HCT116 (cell line): ENCODE data around the gene MYBPH. TPM values are rescaled to one million over a fixed set of nuclear protein-coding genes. Genes with fewer than 3 reads are reported as not detected.

Experiments
- ATAC-seq: fragments of 200-7000 bp; cut with Tn5 transposase; 2 replicates; pipeline ENCODE4 v1.9.1; 2020; ENCODE audit warnings: mild to moderate bottlenecking, moderate library complexity
- BruUV-seq: library from RNA; stranded (reverse); fragments of 400-500 nt; replicated peaks from 2 replicates; lab custom pipeline; 2021; lab: Mats Ljungman, UMichigan
- CTCF ChIA-PET: fragments of 300-600 bp; sonication (Branson Sonifier 250); formaldehyde crosslinking; loops from one replicate; lab custom pipeline; 2021; ENCODE audit warnings: antibody characterized with exemption; lab: Charles Lee
- POLR2A ChIA-PET: fragments of 300-600, 350-600 bp; sonication (Branson Sonifier 250); formaldehyde crosslinking; loops from one replicate; lab custom pipeline; 2021; ENCODE audit warnings: antibody characterized with exemption; lab: Charles Lee
- RAD21 ChIA-PET, 2 experiments: fragments of 300-600 bp; sonication (Branson Sonifier 250); formaldehyde crosslinking; loops; one replicate each; lab custom pipeline; 2023; ENCODE audit warnings: low total read pairs in 2 of 2; ENCODE audit not compliant: uncharacterized antibody in 2 of 2, unreplicated experiment in 2 of 2, low non-redundant PET in 1 of 2; lab: Charles Lee
- DNase-seq: peaks from one replicate; pipeline ENCODE4 v3.0.0-alpha.2; 2010; ENCODE audit warnings: low read depth, low spot score
- H2AFZ ChIP-seq: fragments of 200-600 bp; shearing (Covaris generic), sonication (generic); 2 replicates; pipeline ENCODE4 v1.6.1; 2017; ENCODE audit warnings: low read depth, mixed run types, mixed read lengths, antibody characterized with exemption, low read length; ENCODE audit not compliant: poor library complexity, severe bottlenecking
- H3K27ac ChIP-seq: 2 replicates; pipeline ENCODE4 v1.5.1; 2012; ENCODE audit warnings: low read depth, low read length
- H3K27me3 ChIP-seq: fragments of 200-600 bp; sonication (generic); 2 replicates; pipeline ENCODE4 v1.6.1; 2016; ENCODE audit warnings: mixed run types, low read length, mixed read lengths; ENCODE audit not compliant: insufficient read depth
- H3K36me3 ChIP-seq, 2 experiments: fragments of 200-500 bp in 1 of 2; fragments of 200-600 bp in 1 of 2; sonication (Bioruptor generic) in 1 of 2; sonication (generic) in 1 of 2; 2 replicates each; pipeline versions ENCODE4 v1.5.1 to v1.6.1; 2014 to 2016; ENCODE audit warnings: low read length in 2 of 2, inconsistent platforms in 1 of 2, mixed read lengths in 1 of 2, mixed run types in 1 of 2; ENCODE audit not compliant: insufficient read depth in 2 of 2, control insufficient read depth in 1 of 2
- H3K4me1 ChIP-seq, 2 experiments: fragments of 200-600 bp in 1 of 2; sonication (generic) in 1 of 2; 2 replicates each; pipeline versions ENCODE4 v1.5.1 to v1.6.1; 2012 to 2017; ENCODE audit warnings: low read length in 2 of 2, inconsistent platforms in 1 of 2, mild to moderate bottlenecking in 1 of 2, mixed read lengths in 1 of 2, mixed run types in 1 of 2, moderate library complexity in 1 of 2; ENCODE audit not compliant: insufficient read depth in 2 of 2, control insufficient read depth in 1 of 2
- H3K4me2 ChIP-seq: fragments of 200-600 bp; sonication (generic); 2 replicates; pipeline ENCODE4 v1.6.1; 2017; ENCODE audit warnings: mixed run types, low read length, mixed read lengths
- H3K4me3 ChIP-seq, 2 experiments: fragments of 200-600 bp in 1 of 2; sonication (generic) in 1 of 2; replicated peaks in 1 of 2; 2 replicates each; pipeline ENCODE4 v1.5.1; 2011 to 2016; ENCODE audit warnings: low read length in 2 of 2, control low read depth in 1 of 2, low read depth in 1 of 2, mild to moderate bottlenecking in 1 of 2, mixed read lengths in 1 of 2, mixed run types in 1 of 2
- H3K79me2 ChIP-seq: fragments of 200-600 bp; sonication (generic); 2 replicates; pipeline ENCODE4 v1.6.1; 2017; ENCODE audit warnings: mild to moderate bottlenecking, mixed run types, low read length, moderate library complexity, mixed read lengths; ENCODE audit not compliant: insufficient read depth
- H3K9ac ChIP-seq: fragments of 200-600 bp; sonication (generic); 2 replicates; pipeline ENCODE4 v1.6.1; 2016; ENCODE audit warnings: low read length, mixed read lengths
- H3K9me2 ChIP-seq: fragments of 200-600 bp; sonication (generic), shearing (Covaris generic); 2 replicates; pipeline ENCODE4 v1.6.1; 2017; ENCODE audit warnings: mixed run types, mild to moderate bottlenecking, moderate library complexity; ENCODE audit not compliant: insufficient read depth
- H3K9me3 ChIP-seq, 2 experiments: fragments of 200-500 bp in 1 of 2; fragments of 200-600 bp in 1 of 2; sonication (Bioruptor generic) in 1 of 2; sonication (generic) in 1 of 2; 2 replicates each; pipeline ENCODE4 v1.6.1; 2014 to 2017; ENCODE audit warnings: low read length in 2 of 2, mixed read lengths in 2 of 2, inconsistent platforms in 1 of 2, low read depth in 1 of 2, mild to moderate bottlenecking in 1 of 2, mixed run types in 1 of 2, moderate library complexity in 1 of 2; ENCODE audit not compliant: control insufficient read depth in 1 of 2, insufficient read depth in 1 of 2
- H4K20me1 ChIP-seq: fragments of 200-600 bp; sonication (generic), shearing (Covaris generic); 2 replicates; pipeline ENCODE4 v1.6.1; 2017; ENCODE audit warnings: mixed run types, mild to moderate bottlenecking, moderate library complexity; ENCODE audit not compliant: insufficient read depth
- CEBPB ChIP-seq: IDR thresholded peaks from 2 replicates; pipeline ENCODE4 v1.6.1; 2012; ENCODE audit warnings: low read depth
- FOSL1 ChIP-seq: IDR thresholded peaks from 2 replicates; pipeline ENCODE4 v1.6.1; 2012; ENCODE audit warnings: low read depth
- SRF ChIP-seq: IDR thresholded peaks from 2 replicates; pipeline ENCODE4 v1.6.1; 2012; ENCODE audit warnings: low read depth
- intact Hi-C: fragments of 100-400 bp; cut with micrococcal nuclease; formaldehyde crosslinking; loops from 2 replicates; pipeline ENCODE4 v1.10.0; 2022
- total RNA-seq: library from RNA; stranded (reverse); gene quantifications from one replicate; pipeline ENCODE4 v1.2.1, GENCODE V29; 2021; ENCODE audit not compliant: unreplicated experiment

MYBPH gene
- total RNA-seq, 1 experiment from 2014 or later = 0.22 TPM

DNA sequence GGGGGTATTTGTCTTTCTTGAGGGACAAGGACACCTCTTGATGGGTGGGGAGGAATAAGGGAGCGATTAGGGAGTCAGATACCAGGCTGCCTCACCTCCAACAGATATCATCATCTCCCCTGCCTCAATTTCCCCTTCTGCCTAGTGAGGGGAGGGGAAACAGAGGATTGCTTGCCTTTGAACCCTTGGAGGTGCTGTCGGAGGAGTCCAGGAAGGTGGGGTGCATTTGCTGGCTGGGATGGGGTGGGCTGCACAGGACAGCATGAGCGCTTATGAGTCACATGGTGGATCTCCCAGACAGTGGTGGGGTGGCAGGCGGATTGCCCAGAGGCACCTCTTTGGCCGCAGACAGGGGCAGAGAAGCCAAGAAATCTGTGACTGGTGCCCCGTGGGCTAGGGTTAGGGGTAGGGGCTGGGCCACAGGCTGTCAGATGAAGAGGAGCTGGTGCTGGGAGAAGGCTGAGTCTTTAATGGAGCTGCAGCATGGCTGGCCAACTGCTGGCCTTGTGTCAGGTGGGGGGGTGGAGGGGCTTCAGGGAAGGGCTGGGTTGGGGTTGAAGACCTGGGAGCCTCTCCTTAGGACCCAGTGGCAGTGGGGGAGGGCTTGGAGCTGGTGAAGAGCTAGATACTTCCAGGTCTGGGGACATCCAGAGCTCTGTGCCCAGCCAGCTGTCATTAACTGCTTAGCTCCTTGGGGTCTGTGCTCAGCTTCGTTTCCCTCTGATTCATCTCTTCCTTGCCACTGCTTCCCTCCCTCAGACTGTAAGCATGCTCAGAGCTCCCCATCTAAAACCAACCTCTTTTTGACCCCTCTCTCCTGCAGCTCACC, 55.1 kb downstream of the MYBPH start:
- Histone ChIP-seq H3K27ac (no peak overlapping the region), H3K4me1 (peaks cover 4 to 23% of the 10 kb centered on the region in 2 experiments; a peak in 3 of 4 replicates), H3K9me3 (no peaks in the 10 kb centered on the region), H3K36me3 (no peaks in the 10 kb centered on the region), H3K4me3 (no peak overlapping the region), H4K20me1 (no peaks in the 10 kb centered on the region), H3K4me2 (no peak overlapping the region), H3K79me2 (no peaks in the 10 kb centered on the region), H3K9me2 (no peaks in the 10 kb centered on the region), H3K27me3 (peaks cover 7% of the 10 kb centered on the region; the same call in 1 of the 2 replicates), H2AFZ (no peak overlapping the region), H3K9ac (no peak overlapping the region)
- ATAC-seq (no peak), DNase-seq (no peak)
- TF ChIP-seq FOSL1 (no peak), CEBPB (no peak), SRF (no peak)
- RAD21 ChIA-PET = no interaction called here
- CTCF ChIA-PET = interaction anchor here (1.2 to 1.4 kb wide), 3 partner anchors 13 to 96 kb away, joined by 3 to 5 read pairs (median 3); no protein-coding TSS in a partner anchor
- BruUV-seq = no TSS peak
- POLR2A ChIA-PET = no interaction called here
- intact Hi-C loops = no loop called here

Other genes starting within 250 kb of the MYBPH start
- 33.8 TPM for gene KLHL12, start 248.6 kb downstream of the MYBPH start, total RNA-seq
- gene ADIPOR1, start 217.5 kb downstream of the MYBPH start, total RNA-seq = 89.8 TPM
- 16.5 TPM for gene CYB5R1, start 208.6 kb downstream of the MYBPH start, total RNA-seq
- 64.7 TPM for gene TMEM183A, start 168.5 kb downstream of the MYBPH start, total RNA-seq
- gene PPFIA4, start 149.3 kb downstream of the MYBPH start, total RNA-seq = 10.8 TPM
- not detected for gene MYOG, start 89.8 kb downstream of the MYBPH start, total RNA-seq
- 2.8 TPM for gene ADORA1, start 48.1 kb downstream of the MYBPH start, total RNA-seq
- not detected for gene CHI3L1, start 10.9 kb upstream of the MYBPH start, total RNA-seq
- not detected for gene CHIT1, start 53.8 kb upstream of the MYBPH start, total RNA-seq
- gene BTG2, start 129.7 kb upstream of the MYBPH start, total RNA-seq = 24.2 TPM
- gene FMOD, start 175.3 kb upstream of the MYBPH start, total RNA-seq = not detected